Esophagus (tissue), 2 donors: ENCODE data around the gene CHST8. TPM values are rescaled to one million over a fixed set of nuclear protein-coding genes. Genes with fewer than 3 reads are reported as not detected.

Experiments
- H3K27ac ChIP-seq, 2 donors: one replicate each; pipeline ENCODE4 v1.5.1; 2013; ENCODE audit warnings: low read depth in 2 of 2, mild to moderate bottlenecking in 2 of 2, inconsistent platforms in 1 of 2, low read length in 1 of 2, moderate library complexity in 1 of 2
- H3K27me3 ChIP-seq, 2 donors: one replicate each; pipeline ENCODE4 v1.6.1; 2013; ENCODE audit warnings: low read length in 2 of 2, control low read depth in 1 of 2, mild to moderate bottlenecking in 1 of 2; ENCODE audit not compliant: insufficient read depth in 2 of 2, control insufficient read depth in 1 of 2
- H3K36me3 ChIP-seq, 2 donors: one replicate each; pipeline ENCODE4 v1.6.1; 2013; ENCODE audit warnings: low read length in 1 of 2; ENCODE audit not compliant: control insufficient read depth in 2 of 2, insufficient read depth in 2 of 2
- H3K4me1 ChIP-seq, 2 donors: one replicate each; pipeline ENCODE4 v1.6.1; 2013; ENCODE audit warnings: low read length in 1 of 2; ENCODE audit not compliant: control insufficient read depth in 2 of 2, insufficient read depth in 2 of 2
- H3K4me3 ChIP-seq, 2 donors: one replicate each; pipeline ENCODE4 v1.5.1; 2013; ENCODE audit warnings: low read length in 2 of 2, mild to moderate bottlenecking in 2 of 2, low read depth in 1 of 2, moderate library complexity in 1 of 2
- H3K9me3 ChIP-seq, 2 donors: one replicate each; pipeline ENCODE4 v1.6.1; 2013; ENCODE audit warnings: mild to moderate bottlenecking in 2 of 2, low read depth in 1 of 2, low read length in 1 of 2, moderate library complexity in 1 of 2; ENCODE audit not compliant: control insufficient read depth in 2 of 2, insufficient read depth in 1 of 2
- WGBS, 2 donors: extraction: QIAGEN DNeasy Blood & Tissue Kit; methylation state at CpG; one replicate each; pipeline ENCODE4 v1.1.7; 2013; 5-methylcytosine and 5-hydroxymethylcytosine counted together
- polyA plus RNA-seq, 2 donors: library from polyadenylated mRNA; stranded (reverse); fragments of 200-250 nt; gene quantifications; one replicate each; pipeline ENCODE4 v1.2.3, GENCODE V29; 2013
- donor health status: healthy with polysubstance abuse.
- donor health status: Bipolar disorder and iron deficiency.

The CHST8 gene
- polyA plus RNA-seq, 2 donors, result 0.04 to 0.18 TPM

DNA sequence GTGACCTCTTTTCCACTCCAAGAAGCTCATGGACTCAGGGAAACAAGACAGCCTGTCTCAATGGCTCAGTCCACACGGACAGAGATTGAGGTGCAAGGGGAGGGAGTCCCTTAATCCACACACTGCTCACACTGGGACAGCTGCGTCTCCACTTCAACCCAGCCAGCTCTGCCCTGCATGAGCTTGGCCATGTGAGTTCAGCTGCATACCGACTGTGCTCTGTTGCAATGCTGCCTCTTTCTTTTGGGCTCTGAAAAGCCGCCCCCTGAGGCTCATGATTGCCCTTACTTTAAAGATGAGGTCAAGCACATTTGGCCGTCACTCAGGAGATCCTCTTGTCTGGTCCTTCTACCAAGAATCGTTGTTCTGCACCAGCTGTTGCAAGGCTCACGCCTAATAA lies 110.1 kb downstream of the CHST8 start:
- H3K4me1 ChIP-seq, result no peaks in the 10 kb centered on the region

DNA sequence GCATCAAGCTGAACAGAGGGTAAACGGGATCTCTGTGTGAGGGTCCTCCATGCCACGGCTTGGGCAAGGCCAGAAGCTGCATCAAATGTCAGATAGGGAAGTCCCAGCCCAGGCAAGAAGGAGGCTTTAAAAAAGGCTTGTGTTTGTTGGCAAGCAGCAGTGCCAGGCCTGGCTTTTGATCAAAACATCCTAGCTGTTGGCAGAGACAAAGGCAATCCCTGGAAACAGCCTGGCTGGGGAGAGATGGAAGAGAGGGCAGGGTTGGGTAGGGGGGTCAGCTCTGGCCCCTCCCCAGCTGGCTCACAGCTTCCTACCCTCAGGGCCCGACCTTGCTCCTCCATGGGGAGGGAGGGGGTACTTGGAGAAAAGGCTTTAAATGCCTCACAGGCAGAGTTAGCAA lies 113.2 kb downstream of the CHST8 start:
- Histone ChIP-seq H3K4me1 (no peaks in the 10 kb centered on the region), H3K27ac (no peak overlapping the region), H3K4me3 (no peak overlapping the region), H3K36me3 (no peaks in the 10 kb centered on the region), H3K27me3 (no peaks in the 10 kb centered on the region), H3K9me3 (no peaks in the 10 kb centered on the region)
- WGBS, 2 donors, result 20 to 21% methylated on average over 3 of the region's 3 CpGs

More for the DNA sequence above, 110.1 kb downstream of the CHST8 start:
- Histone ChIP-seq H3K27me3 (no peaks in the 10 kb centered on the region), H3K36me3 (no peaks in the 10 kb centered on the region), H3K27ac (no peak overlapping the region), H3K4me3 (no peak overlapping the region), H3K9me3 (no peaks in the 10 kb centered on the region)
- 68 to 72% methylated on average over 7 of the region's 7 CpGs for WGBS, 2 donors

DNA sequence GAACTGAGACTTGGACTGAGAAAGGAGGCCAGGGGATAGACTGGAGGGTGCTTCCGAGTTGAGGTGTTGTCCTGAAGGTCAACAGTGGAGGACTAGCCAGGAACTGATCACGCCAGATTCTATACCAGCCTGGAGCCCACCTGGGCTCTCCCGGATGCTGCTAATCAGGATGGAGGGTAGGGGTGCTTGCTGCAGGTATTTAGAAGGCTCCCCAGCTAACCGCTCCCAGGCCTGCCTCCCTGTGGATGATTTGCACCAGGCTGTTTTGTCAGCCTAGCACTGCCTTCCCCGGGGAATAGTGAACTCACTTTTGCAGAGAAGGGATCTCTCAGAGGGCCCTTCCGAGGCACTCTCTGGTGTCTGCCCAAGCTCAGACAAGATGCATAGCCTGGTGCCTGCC lies 114.4 kb downstream of the CHST8 start:
- H3K9me3 ChIP-seq, result no peaks in the 10 kb centered on the region
- H3K27me3 ChIP-seq, result no peaks in the 10 kb centered on the region
- no peak overlapping the region for H3K4me3 ChIP-seq
- no peak overlapping the region for H3K27ac ChIP-seq
- no peaks in the 10 kb centered on the region for H3K36me3 ChIP-seq
- no peaks in the 10 kb centered on the region for H3K4me1 ChIP-seq
- WGBS, 2 donors, result 47 to 49% methylated on average over 6 of the region's 6 CpGs

DNA sequence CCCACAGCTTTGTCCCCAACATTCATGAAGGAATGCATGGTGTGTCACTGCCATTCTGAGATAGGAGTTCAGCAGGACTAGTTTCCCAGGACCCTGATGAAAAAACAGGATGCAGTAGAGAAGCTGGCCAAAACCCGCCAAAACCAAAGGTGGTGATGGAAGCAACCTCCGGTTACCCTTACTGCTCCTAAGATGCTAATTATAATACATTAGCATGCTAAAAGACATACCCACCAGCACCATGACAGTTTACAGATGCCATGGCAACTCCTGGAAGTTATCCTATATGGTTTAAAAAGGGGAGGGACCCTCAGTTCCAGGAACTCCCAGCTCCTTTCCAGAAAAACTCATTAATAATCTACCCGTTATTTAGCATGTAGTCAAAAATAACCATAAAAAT lies 115.0 kb downstream of the CHST8 start:
- no peaks in the 10 kb centered on the region for H3K36me3 ChIP-seq
- H3K4me1 ChIP-seq, result no peaks in the 10 kb centered on the region
- WGBS, 2 donors, result 42 to 46% methylated on average over 3 of the region's 3 CpGs
- no peaks in the 10 kb centered on the region for H3K27me3 ChIP-seq
- H3K27ac ChIP-seq, result no peak overlapping the region
- H3K9me3 ChIP-seq, result no peaks in the 10 kb centered on the region
- H3K4me3 ChIP-seq, result no peak overlapping the region

DNA sequence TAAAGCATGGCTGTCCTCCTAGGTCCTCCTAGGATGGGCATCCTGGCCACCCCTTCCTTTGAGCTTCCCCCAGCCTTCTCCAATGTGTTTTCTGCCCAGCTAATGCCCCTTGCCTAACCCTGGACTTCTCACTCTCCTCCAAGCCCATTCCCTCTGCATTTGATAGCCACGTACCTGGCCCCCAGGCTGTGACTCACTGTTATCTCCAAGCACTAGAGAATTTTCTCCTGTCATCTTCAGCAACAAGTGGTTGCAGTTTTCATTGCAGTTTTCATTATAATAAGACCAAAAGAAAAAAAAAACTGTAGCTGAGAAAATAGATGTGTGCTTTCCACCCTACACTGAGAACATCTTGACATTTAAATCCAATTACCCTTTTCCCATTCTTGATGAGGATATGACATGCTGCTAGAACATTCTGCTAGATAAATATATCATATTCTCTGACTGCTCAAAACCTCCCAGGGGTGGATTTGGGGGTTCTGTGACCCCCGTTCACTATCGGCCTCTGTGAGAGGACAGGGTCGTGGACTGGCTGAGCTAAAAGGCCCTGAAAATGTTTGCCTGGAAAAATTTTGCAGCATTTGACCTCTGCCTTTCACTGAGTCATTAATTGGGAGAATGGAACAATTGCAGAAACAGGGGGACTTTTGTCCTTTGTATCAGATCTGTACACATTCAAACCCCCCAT lies 116.1 kb downstream of the CHST8 start:
- Histone ChIP-seq H3K36me3 (no peaks in the 10 kb centered on the region), H3K4me1 (no peaks in the 10 kb centered on the region), H3K9me3 (no peaks in the 10 kb centered on the region), H3K27me3 (no peaks in the 10 kb centered on the region), H3K27ac (no peak overlapping the region), H3K4me3 (no peak overlapping the region)
- WGBS, 2 donors, result 53 to 67% methylated on average over 4 of the region's 4 CpGs

DNA sequence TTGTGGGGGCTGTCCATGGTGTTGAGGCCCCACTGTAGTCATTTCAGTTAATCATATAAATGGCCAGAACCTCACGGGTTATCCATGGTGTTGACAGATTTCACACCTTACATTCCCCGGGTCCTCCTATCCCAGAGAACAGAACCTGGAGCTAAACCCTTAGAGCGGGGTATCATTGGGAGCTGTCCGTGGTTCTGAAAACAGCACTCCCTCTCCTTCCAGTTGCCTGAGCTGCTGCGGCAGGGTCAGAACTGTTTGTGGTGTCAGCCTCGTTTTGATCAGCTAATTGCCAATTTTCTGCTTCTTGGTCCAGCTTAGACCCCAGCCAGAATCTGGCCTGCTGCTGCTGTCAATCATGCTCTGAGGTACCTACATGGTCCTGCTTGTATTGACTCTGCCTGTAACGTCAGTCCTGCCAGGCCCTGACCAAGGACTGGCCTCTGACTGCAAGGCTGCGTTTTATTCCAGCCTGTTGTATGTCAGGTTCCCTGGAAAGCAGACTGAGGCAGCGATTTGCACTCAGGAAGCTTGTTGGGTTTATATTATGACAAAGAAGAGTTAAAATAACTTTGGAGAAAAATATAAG lies 119.2 kb downstream of the CHST8 start:
- Histone ChIP-seq H3K27me3 (no peaks in the 10 kb centered on the region), H3K4me1 (no peaks in the 10 kb centered on the region), H3K27ac (no peak overlapping the region), H3K9me3 (no peaks in the 10 kb centered on the region), H3K36me3 (no peaks in the 10 kb centered on the region), H3K4me3 (no peak overlapping the region)
- 20 to 23% methylated on average over 9 of the region's 9 CpGs for WGBS, 2 donors

DNA sequence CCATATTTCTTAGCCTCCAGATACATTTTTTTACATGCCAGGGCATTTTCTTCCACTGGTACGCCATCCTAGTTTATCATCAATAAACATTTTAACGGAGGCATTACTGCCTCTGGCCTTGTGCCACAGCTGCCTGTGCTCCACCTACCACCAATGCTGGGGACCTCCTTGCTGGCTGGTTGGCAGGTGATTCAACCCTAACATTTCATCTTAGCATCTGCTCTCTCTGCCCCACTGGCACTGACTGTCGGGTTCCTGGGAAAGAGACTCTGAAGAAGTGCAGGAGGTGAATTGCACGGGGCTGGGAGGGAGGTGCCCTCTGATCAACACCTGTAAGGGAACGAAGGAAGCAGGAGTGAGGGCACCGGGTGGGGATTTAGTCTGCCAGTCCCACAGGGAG lies 123.5 kb downstream of the CHST8 start:
- H3K27ac ChIP-seq, result no peak overlapping the region
- H3K4me1 ChIP-seq, result no peaks in the 10 kb centered on the region
- no peaks in the 10 kb centered on the region for H3K36me3 ChIP-seq
- H3K4me3 ChIP-seq, result no peak overlapping the region
- H3K27me3 ChIP-seq, result no peaks in the 10 kb centered on the region
- 55 to 62% methylated on average over 6 of the region's 6 CpGs for WGBS, 2 donors
- no peaks in the 10 kb centered on the region for H3K9me3 ChIP-seq

DNA sequence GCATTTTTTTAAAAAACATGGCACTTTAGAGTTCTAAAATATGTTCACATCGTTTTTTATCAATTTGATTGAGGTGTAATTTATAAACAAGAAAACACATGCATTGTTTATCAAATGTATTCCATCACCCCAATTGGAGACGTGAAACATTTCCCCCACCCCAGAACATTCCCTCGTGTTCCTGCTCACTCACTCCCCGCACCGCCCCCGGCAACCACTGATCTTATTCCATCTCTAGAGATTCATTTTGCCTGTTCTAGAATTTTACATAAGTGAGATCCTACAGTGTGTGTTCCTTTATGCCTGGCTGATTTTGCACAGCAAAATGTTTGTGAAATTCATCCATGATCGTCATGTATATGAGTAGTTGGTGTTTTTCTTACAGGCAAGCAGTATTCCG lies 124.4 kb downstream of the CHST8 start:
- Histone ChIP-seq H3K27me3 (no peaks in the 10 kb centered on the region), H3K9me3 (no peaks in the 10 kb centered on the region)

DNA sequence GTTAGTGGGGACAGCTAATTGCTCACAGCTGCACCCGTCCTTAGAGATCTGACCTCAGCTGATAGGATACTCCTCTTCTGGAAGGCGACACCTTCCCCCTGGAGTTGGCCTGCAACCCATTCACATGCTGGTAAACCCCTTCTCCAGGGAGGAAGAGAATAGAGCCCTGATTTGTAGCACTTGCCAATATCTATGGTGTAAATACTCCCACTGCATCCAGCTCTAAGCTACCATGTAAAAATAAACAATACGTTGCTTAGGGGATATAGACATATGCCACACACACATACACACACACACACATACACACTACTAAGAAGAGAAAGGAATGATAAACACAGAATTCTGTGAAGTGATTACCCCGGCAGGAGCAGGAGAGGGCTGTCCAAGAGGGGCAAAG lies 125.5 kb downstream of the CHST8 start:
- H3K4me3 ChIP-seq, result no peak overlapping the region
- H3K4me1 ChIP-seq, result no peaks in the 10 kb centered on the region
- H3K9me3 ChIP-seq, result no peaks in the 10 kb centered on the region
- no peak overlapping the region for H3K27ac ChIP-seq
- no peaks in the 10 kb centered on the region for H3K36me3 ChIP-seq
- whole genome bisulfite sequencing, 2 donors, result 45 to 46% methylated on average over 4 of the region's 4 CpGs
- no peaks in the 10 kb centered on the region for H3K27me3 ChIP-seq

More for the DNA sequence above, 124.4 kb downstream of the CHST8 start:
- Histone ChIP-seq H3K4me3 (no peak overlapping the region), H3K36me3 (no peaks in the 10 kb centered on the region), H3K27ac (no peak overlapping the region), H3K4me1 (no peaks in the 10 kb centered on the region)
- WGBS, 2 donors, result 76 to 80% methylated on average over 8 of the region's 8 CpGs

DNA sequence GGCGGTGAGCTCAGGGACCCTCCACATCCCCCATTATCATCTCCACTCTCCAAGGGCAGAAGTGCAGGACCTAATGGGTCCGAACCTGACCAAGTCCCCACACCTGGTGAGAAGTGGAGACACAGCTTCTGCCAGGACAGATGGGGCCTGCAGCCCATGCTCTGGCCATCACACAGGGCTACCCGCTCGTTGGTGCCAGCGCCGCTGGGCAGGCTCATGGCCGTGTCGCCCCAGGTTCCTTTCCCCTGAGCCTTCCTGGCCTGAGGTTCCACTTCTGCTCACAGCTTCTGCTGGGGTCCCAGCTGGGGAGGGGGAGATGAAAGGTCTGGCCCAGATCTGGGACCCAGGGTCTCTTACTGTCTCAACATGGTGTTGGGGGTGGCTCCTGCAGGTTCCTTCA lies 126.5 kb downstream of the CHST8 start:
- Histone ChIP-seq H3K9me3 (no peaks in the 10 kb centered on the region), H3K27me3 (no peaks in the 10 kb centered on the region), H3K36me3 (no peaks in the 10 kb centered on the region), H3K4me1 (no peaks in the 10 kb centered on the region), H3K27ac (no peak overlapping the region), H3K4me3 (no peak overlapping the region)
- WGBS, 2 donors, result 90 to 92% methylated on average over 8 of the region's 8 CpGs
